Heart left ventricle (tissue), 13 donors: ENCODE measurements around the gene CACNA1C.

Source experiments
- POLR2A ChIP-seq, 2 donors: fragments of 450-650 bp; IDR thresholded peaks; one replicate each; pipeline ENCODE4 v1.6.1; 2017; ENCODE audit warnings: antibody characterized with exemption in 2 of 2, mild to moderate bottlenecking in 2 of 2, moderate library complexity in 2 of 2
- TF ChIP-seq, protein P1 (sequence below), 12 donors: fragments of 200-600 bp; sonication (generic) in 4 of 12; IDR thresholded peaks; one replicate each; pipeline versions ENCODE4 v1.5.0 to v1.8.0; 2018 to 2022; ENCODE audit warnings: antibody characterized with exemption in 12 of 12, mild to moderate bottlenecking in 5 of 12
- donor health status: ischemic (EF 13 %, LVEDD 7.1; RV severe dilation, severe dysfunction).
- donor health status: DM: no; HTN: yes; CAD: no.
- donor health status: DM: no; HTN: no; CAD: no.
- donor health status: ischemic (EF 25% LVEDD 6.9; RV normal size, moderate dysfunction).
- donor health status: ischemic (EF 25% LVEDD 5.7; RV mildly dilated, moderate dysfunction).
- donor health status: ischemic (EF 35%, LVEDD 5.7; RV mildly dilated, moderate dysfunction).
- donor health status: nonischemic (EF 11% LVEDD 7.7; RV severe dilation, severe dysfunction).
- donor health status: DM: yes; HTN: yes; CAD: no.
- donor health status: PGD.
- donor health status: ischemic (EF 29% LVEDD 5.4; RV normal size, mild dysfunction).
- donor health status: nonischemic (EF 23%, LVEDD 6.1; RV moderate dilation, normal function).

GRCh38 chr12:2332947-2333346 is 280.2 kb downstream of the CACNA1C start:
- TF ChIP-seq, protein P1, sequence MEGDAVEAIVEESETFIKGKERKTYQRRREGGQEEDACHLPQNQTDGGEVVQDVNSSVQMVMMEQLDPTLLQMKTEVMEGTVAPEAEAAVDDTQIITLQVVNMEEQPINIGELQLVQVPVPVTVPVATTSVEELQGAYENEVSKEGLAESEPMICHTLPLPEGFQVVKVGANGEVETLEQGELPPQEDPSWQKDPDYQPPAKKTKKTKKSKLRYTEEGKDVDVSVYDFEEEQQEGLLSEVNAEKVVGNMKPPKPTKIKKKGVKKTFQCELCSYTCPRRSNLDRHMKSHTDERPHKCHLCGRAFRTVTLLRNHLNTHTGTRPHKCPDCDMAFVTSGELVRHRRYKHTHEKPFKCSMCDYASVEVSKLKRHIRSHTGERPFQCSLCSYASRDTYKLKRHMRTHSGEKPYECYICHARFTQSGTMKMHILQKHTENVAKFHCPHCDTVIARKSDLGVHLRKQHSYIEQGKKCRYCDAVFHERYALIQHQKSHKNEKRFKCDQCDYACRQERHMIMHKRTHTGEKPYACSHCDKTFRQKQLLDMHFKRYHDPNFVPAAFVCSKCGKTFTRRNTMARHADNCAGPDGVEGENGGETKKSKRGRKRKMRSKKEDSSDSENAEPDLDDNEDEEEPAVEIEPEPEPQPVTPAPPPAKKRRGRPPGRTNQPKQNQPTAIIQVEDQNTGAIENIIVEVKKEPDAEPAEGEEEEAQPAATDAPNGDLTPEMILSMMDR (IDR thresholded peaks at IDR 0.05) = no peak
- TF ChIP-seq POLR2A (IDR thresholded peaks at IDR 0.05) = no peak
